GM23248 (cell line): ENCODE data around the gene EGFR.

Source experiments
- EZH2 ChIP-seq: fragments of 200-600 bp; sonication (generic); IDR thresholded peaks from 2 replicates; pipeline ENCODE4 v1.6.1; 2018; ENCODE audit warnings: antibody characterized with exemption, mild to moderate bottlenecking; ENCODE audit not compliant: insufficient read depth, poor library complexity, severe bottlenecking
- EZH2phosphoT487 ChIP-seq: fragments of 200-600 bp; sonication (generic); IDR thresholded peaks from 2 replicates; pipeline ENCODE4 v1.6.1; 2018; ENCODE audit warnings: antibody characterized with exemption, moderate library complexity, mild to moderate bottlenecking, low read depth; ENCODE audit not compliant: insufficient read depth

DNA sequence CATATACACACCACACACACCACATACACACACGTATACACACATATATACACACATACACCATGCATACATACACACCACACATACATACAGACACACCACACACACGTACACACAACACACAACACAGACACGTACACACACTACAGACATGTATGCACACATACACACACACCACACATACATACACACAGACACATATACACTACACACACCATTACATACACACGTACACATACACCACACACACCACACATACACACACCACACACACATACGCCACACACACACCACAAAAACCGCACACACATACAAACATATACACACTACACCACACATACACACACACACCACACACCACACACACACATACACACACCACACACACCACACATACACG is 184.5 kb downstream of the EGFR start:
- TF ChIP-seq EZH2phosphoT487 (no peak), EZH2 (no peak)
